Mucosa of descending colon (tissue), 3 donors: ENCODE measurements around the gene LNPEP. TPM values are rescaled to one million over a fixed set of nuclear protein-coding genes. Genes with fewer than 3 reads are reported as not detected.

Experiments used
- ATAC-seq: fragments of 200-7000 bp; cut with Tn5 transposase; one replicate; pipeline ENCODE4 v1.9.1; 2020; ENCODE audit warnings: mild to moderate bottlenecking, moderate library complexity
- DNase-seq, 3 donors: peaks; one replicate each; pipeline ENCODE4 v3.0.0-alpha.2; 2020
- H3K36me3 ChIP-seq: fragments of 200-600 bp; one replicate; pipeline ENCODE4 v1.8.0; 2021; ENCODE audit warnings: low read depth, mild to moderate bottlenecking
- H3K4me1 ChIP-seq: fragments of 200-600 bp; one replicate; pipeline ENCODE4 v1.8.0; 2021; ENCODE audit warnings: low read depth, mild to moderate bottlenecking
- H3K4me3 ChIP-seq: fragments of 200-600 bp; one replicate; pipeline ENCODE4 v1.8.0; 2021; ENCODE audit warnings: mild to moderate bottlenecking
- H3K9me3 ChIP-seq: fragments of 200-600 bp; one replicate; pipeline ENCODE4 v1.8.0; 2021; ENCODE audit warnings: mild to moderate bottlenecking
- CTCF ChIP-seq: fragments of 200-600 bp; IDR thresholded peaks from one replicate; pipeline ENCODE4 v1.8.0; 2022; ENCODE audit warnings: antibody characterized with exemption, mild to moderate bottlenecking
- intact Hi-C, 2 donors: fragments of 100-400 bp; cut with DNase I in 1 of 2; cut with micrococcal nuclease in 1 of 2; formaldehyde crosslinking; loops; one replicate each; pipeline versions ENCODE4 v1.11.0 to v1.11.1; 2022; cut with DNase I, micrococcal nuclease
- total RNA-seq, 3 donors: library from RNA; stranded (reverse); fragmentation: NEBNext Ultra II Directional in 2 of 3; extraction: Animal tissue kit (Norgen Biotek cat#: 25700) in 2 of 3; gene quantifications; one replicate each; pipeline versions ENCODE4 v1.2.1 to v1.2.4, GENCODE V29; 2021 to 2023
- donor health status: DM: no; HTN: no; CAD: no; lungs with moderate emphysema.
- donor health status: DM: no; HTN: no; CAD: no.
- donor health status: DM: no; HTN: yes; CAD: no.

The LNPEP gene
- total RNA-seq, 3 donors from 2014 or later, result 32.3 to 54.7 (median 38.2) TPM

GRCh38 chr5:97065475-97065874 lies 129.6 kb downstream of the LNPEP start:
- intact Hi-C loops, result no loop called here
- DNase-seq (no peak), ATAC-seq (no peak)
- H3K9me3 ChIP-seq, result no peaks in the 10 kb centered on the region
- H3K4me3 ChIP-seq, result no peak overlapping the region
- no peaks in the 10 kb centered on the region for H3K4me1 ChIP-seq
- no peaks in the 10 kb centered on the region for H3K36me3 ChIP-seq
- TF ChIP-seq CTCF, result no peak

GRCh38 chr5:97067296-97067850 lies 131.5 kb downstream of the LNPEP start:
- ATAC-seq, result no peak
- intact Hi-C loops, result no loop called here
- TF ChIP-seq CTCF, result no peak
- no peak for DNase-seq
- H3K9me3 ChIP-seq, result no peaks in the 10 kb centered on the region
- H3K36me3 ChIP-seq, result no peaks in the 10 kb centered on the region
- no peaks in the 10 kb centered on the region for H3K4me1 ChIP-seq
- H3K4me3 ChIP-seq, result no peak overlapping the region

GRCh38 chr5:97070234-97070633 lies 134.4 kb downstream of the LNPEP start:
- no peak overlapping the region for H3K4me3 ChIP-seq
- intact Hi-C loops, result no loop called here
- no peak for TF ChIP-seq CTCF
- no peaks in the 10 kb centered on the region for H3K36me3 ChIP-seq
- no peaks in the 10 kb centered on the region for H3K9me3 ChIP-seq
- H3K4me1 ChIP-seq, result no peaks in the 10 kb centered on the region
- ATAC-seq (no peak), DNase-seq (no peak)

- Histone ChIP-seq H3K9me3 (no peaks in the 10 kb centered on the region), H3K4me1 (no peaks in the 10 kb centered on the region), H3K4me3 (no peak overlapping the region), H3K36me3 (no peaks in the 10 kb centered on the region)
- no peak for TF ChIP-seq CTCF
- ATAC-seq (no peak), DNase-seq (peak in 1 of 3 donors; percentile 21)
- intact Hi-C loops, result no loop called here
Measured at GRCh38 chr5:97071101-97071500, 135.2 kb downstream of the LNPEP start.

GRCh38 chr5:97071993-97072392 lies 136.1 kb downstream of the LNPEP start:
- TF ChIP-seq CTCF, result no peak
- Histone ChIP-seq H3K4me1 (no peaks in the 10 kb centered on the region), H3K4me3 (no peak overlapping the region), H3K36me3 (no peaks in the 10 kb centered on the region), H3K9me3 (no peaks in the 10 kb centered on the region)
- ATAC-seq, result no peak
- intact Hi-C loops, result no loop called here
- no peak for DNase-seq

GRCh38 chr5:97072696-97073095 lies 136.8 kb downstream of the LNPEP start:
- ATAC-seq (no peak), DNase-seq (no peak)
- H3K36me3 ChIP-seq, result no peaks in the 10 kb centered on the region
- TF ChIP-seq CTCF, result no peak
- H3K4me1 ChIP-seq, result no peaks in the 10 kb centered on the region
- no peak overlapping the region for H3K4me3 ChIP-seq
- intact Hi-C loops, result no loop called here
- no peaks in the 10 kb centered on the region for H3K9me3 ChIP-seq
